Activated T-helper 1 cell treated with anti-CD3 and anti-CD28 coated beads, Interleukin-2, amount 50 U/mL, for 16 hours (primary cell): Measurements from ENCODE around the gene WDR12.
"Not testable (repeated sequence)": the region's sequence is repeated elsewhere in the genome, so short reads cannot be mapped to it uniquely, and the experiment has no call there.

Source experiments
- DNase-seq, 2 donors: peaks; one replicate each; pipeline ENCODE4 v3.0.0-alpha.2; 2020; ENCODE audit warnings: low read depth in 1 of 2, low spot score in 1 of 2

Gene WDR12

GRCh38 chr2:202885190-202885589, 26.3 kb downstream of the WDR12 start:
- DNase-seq: no peak

GRCh38 chr2:202883987-202884675, 27.3 kb downstream of the WDR12 start:
- DNase-seq: no peak

GRCh38 chr2:202881570-202881969, 29.9 kb downstream of the WDR12 start:
- DNase-seq: no peak

GRCh38 chr2:202877699-202878098, 33.8 kb downstream of the WDR12 start:
- no peak for DNase-seq

- peak in 1 of 2 donors; percentile 27 for DNase-seq
Observed at GRCh38 chr2:202871300-202872141, 40.0 kb downstream of the WDR12 start, which contains the start of gene ICA1L. Gene ICA1L (minus strand): TSS chr2:202871766. CDS start chr2:202829009, 42,757 bp downstream.

- peak; percentile 23 to 35 for DNase-seq
Observed at GRCh38 chr2:202870431-202871299, 40.8 kb downstream of the WDR12 start.

- no peak for DNase-seq
Observed at GRCh38 chr2:202861987-202862386, 49.5 kb downstream of the WDR12 start.

- no peak for DNase-seq
Observed at GRCh38 chr2:202858601-202859000, 52.9 kb downstream of the WDR12 start.

GRCh38 chr2:202849343-202849742, 62.1 kb downstream of the WDR12 start:
- DNase-seq: not testable (repeated sequence)

- no peak for DNase-seq
Observed at GRCh38 chr2:202848813-202849212, 62.7 kb downstream of the WDR12 start.

- no peak for DNase-seq
Observed at GRCh38 chr2:202847693-202848524, 63.6 kb downstream of the WDR12 start.

- no peak for DNase-seq
Observed at GRCh38 chr2:202844656-202845055, 66.8 kb downstream of the WDR12 start.

- DNase-seq: no peak
Observed at GRCh38 chr2:202842690-202843089, 68.8 kb downstream of the WDR12 start.

- no peak for DNase-seq
Observed at GRCh38 chr2:202841090-202841867, 70.2 kb downstream of the WDR12 start.

GRCh38 chr2:202831242-202832220, 79.9 kb downstream of the WDR12 start:
- no peak for DNase-seq

- DNase-seq: no peak
Observed at GRCh38 chr2:202824901-202825300, 86.6 kb downstream of the WDR12 start.
